ENCODE measurements around the gene BABAM2.

BABAM2 gene

GRCh38 chr2:27904405-27904665 is 13.8 kb downstream of the BABAM2 start:
- DNase-seq (ENCODE audit: extremely low spot score), result no peak
- TF ChIP-seq PKNOX1 (IDR thresholded peaks at IDR 0.05) (no peak), LEF1 (IDR thresholded peaks at IDR 0.05; ENCODE audit: borderline replicate concordance) (no peak), SP1 (IDR thresholded peaks at IDR 0.05) (no peak), BHLHE40 (IDR thresholded peaks at IDR 0.05; ENCODE audit: borderline replicate concordance) (no peak), TARDBP (IDR thresholded peaks at IDR 0.05) (no peak), FOXK2 (IDR thresholded peaks at IDR 0.05) (no peak), SUZ12 (IDR thresholded peaks at IDR 0.05) (no peak), HDGF (IDR thresholded peaks at IDR 0.05; ENCODE audit: borderline replicate concordance) (no peak), ELF4 (IDR thresholded peaks at IDR 0.05) (no peak), ZNF384 (IDR thresholded peaks at IDR 0.05) (no peak), FOXA1 (IDR thresholded peaks at IDR 0.05) (no peak), ARNT (IDR thresholded peaks at IDR 0.05) (no peak), L3MBTL2 (conservative IDR thresholded peaks at IDR 0.05) (no peak), FOXM1 (IDR thresholded peaks at IDR 0.05; ENCODE audit: borderline replicate concordance) (no peak), CTBP1 (IDR thresholded peaks at IDR 0.05; ENCODE audit: borderline replicate concordance) (no peak), NFRKB (IDR thresholded peaks at IDR 0.05) (no peak)
- POLR2A ChIA-PET, result no interaction called here
- CTCF ChIA-PET, result no interaction called here

- DNase-seq (ENCODE audit: extremely low spot score), result no peak
- no peak for TF ChIP-seq CTBP1 (IDR thresholded peaks at IDR 0.05; ENCODE audit: borderline replicate concordance)
- no peak for TF ChIP-seq HDGF (IDR thresholded peaks at IDR 0.05; ENCODE audit: borderline replicate concordance)
- TF ChIP-seq PKNOX1 (IDR thresholded peaks at IDR 0.05), result no peak
- TF ChIP-seq NFRKB (IDR thresholded peaks at IDR 0.05), result no peak
- no peak for TF ChIP-seq ELF4 (IDR thresholded peaks at IDR 0.05)
- TF ChIP-seq ZNF384 (IDR thresholded peaks at IDR 0.05), result no peak
- no peak for TF ChIP-seq FOXA1 (IDR thresholded peaks at IDR 0.05)
- TF ChIP-seq ARNT (IDR thresholded peaks at IDR 0.05), result no peak
- no peak for TF ChIP-seq L3MBTL2 (conservative IDR thresholded peaks at IDR 0.05)
- no peak for TF ChIP-seq BHLHE40 (IDR thresholded peaks at IDR 0.05; ENCODE audit: borderline replicate concordance)
- no peak for TF ChIP-seq SP1 (IDR thresholded peaks at IDR 0.05)
- POLR2A ChIA-PET, result no interaction called here
- CTCF ChIA-PET, result no interaction called here
Observed at GRCh38 chr2:27906074-27906473, 15.5 kb downstream of the BABAM2 start.

GRCh38 chr2:27907547-27907946 is 17.0 kb downstream of the BABAM2 start:
- POLR2A ChIA-PET, result no interaction called here
- no peak for DNase-seq (ENCODE audit: extremely low spot score)
- CTCF ChIA-PET, result no interaction called here
- no peak for TF ChIP-seq TARDBP (IDR thresholded peaks at IDR 0.05)
- no peak for TF ChIP-seq ARNT (IDR thresholded peaks at IDR 0.05)
- TF ChIP-seq FOXA1 (IDR thresholded peaks at IDR 0.05), result no peak

- TF ChIP-seq CTBP1 (IDR thresholded peaks at IDR 0.05; ENCODE audit: borderline replicate concordance), result no peak
- TF ChIP-seq NFRKB (IDR thresholded peaks at IDR 0.05), result no peak
- no peak for TF ChIP-seq FOXA1 (IDR thresholded peaks at IDR 0.05)
- POLR2A ChIA-PET, result no interaction called here
- CTCF ChIA-PET, result no interaction called here
- no peak for DNase-seq (ENCODE audit: extremely low spot score)
Observed at GRCh38 chr2:27909901-27910300, 19.4 kb downstream of the BABAM2 start.

GRCh38 chr2:27911458-27912210 is 21.1 kb downstream of the BABAM2 start:
- no peak for DNase-seq (ENCODE audit: extremely low spot score)
- TF ChIP-seq HDGF (IDR thresholded peaks at IDR 0.05; ENCODE audit: borderline replicate concordance) (no peak), ZNF384 (IDR thresholded peaks at IDR 0.05) (no peak), L3MBTL2 (conservative IDR thresholded peaks at IDR 0.05) (no peak), FOXM1 (IDR thresholded peaks at IDR 0.05; ENCODE audit: borderline replicate concordance) (no peak)
- ChIA-PET POLR2A (no interaction called here), CTCF (no interaction called here)

GRCh38 chr2:27912512-27912911 is 22.0 kb downstream of the BABAM2 start:
- TF ChIP-seq BHLHE40 (IDR thresholded peaks at IDR 0.05; ENCODE audit: borderline replicate concordance), result no peak
- CTCF ChIA-PET, result no interaction called here
- no peak for DNase-seq (ENCODE audit: extremely low spot score)
- POLR2A ChIA-PET, result no interaction called here

GRCh38 chr2:27914041-27914804 is 23.7 kb downstream of the BABAM2 start:
- DNase-seq (ENCODE audit: extremely low spot score), result no peak
- TF ChIP-seq L3MBTL2 (conservative IDR thresholded peaks at IDR 0.05) (no peak), ARNT (IDR thresholded peaks at IDR 0.05) (no peak)
- CTCF ChIA-PET, result no interaction called here
- POLR2A ChIA-PET, result no interaction called here

GRCh38 chr2:27914805-27915175 is 24.3 kb downstream of the BABAM2 start:
- ChIA-PET CTCF (no interaction called here), POLR2A (no interaction called here)
- no peak for TF ChIP-seq PKNOX1 (IDR thresholded peaks at IDR 0.05)
- TF ChIP-seq SUZ12 (IDR thresholded peaks at IDR 0.05), result no peak
- no peak for TF ChIP-seq ZNF384 (IDR thresholded peaks at IDR 0.05)
- no peak for TF ChIP-seq ELF4 (IDR thresholded peaks at IDR 0.05)
- no peak for TF ChIP-seq SP1 (IDR thresholded peaks at IDR 0.05)
- TF ChIP-seq L3MBTL2 (conservative IDR thresholded peaks at IDR 0.05), result no peak
- no peak for TF ChIP-seq FOXK2 (IDR thresholded peaks at IDR 0.05)
- TF ChIP-seq FOXA1 (IDR thresholded peaks at IDR 0.05), result no peak
- TF ChIP-seq ARNT (IDR thresholded peaks at IDR 0.05), result no peak
- no peak for TF ChIP-seq BHLHE40 (IDR thresholded peaks at IDR 0.05; ENCODE audit: borderline replicate concordance)
- TF ChIP-seq NFRKB (IDR thresholded peaks at IDR 0.05), result no peak
- TF ChIP-seq HDGF (IDR thresholded peaks at IDR 0.05; ENCODE audit: borderline replicate concordance), result no peak
- no peak for TF ChIP-seq LEF1 (IDR thresholded peaks at IDR 0.05; ENCODE audit: borderline replicate concordance)
- TF ChIP-seq FOXM1 (IDR thresholded peaks at IDR 0.05; ENCODE audit: borderline replicate concordance), result no peak
- no peak for TF ChIP-seq CTBP1 (IDR thresholded peaks at IDR 0.05; ENCODE audit: borderline replicate concordance)
- TF ChIP-seq TARDBP (IDR thresholded peaks at IDR 0.05), result no peak
- DNase-seq (ENCODE audit: extremely low spot score), result no peak

All from HEK293T (cell line).